GM21447 (cell line): ENCODE data around the gene NFAM1.

ENCODE experiments used
- ATAC-seq: cut with Tn5 transposase; IDR thresholded peaks from one replicate; pipeline ENCODE4 v1.9.1; 2021; ENCODE audit not compliant: unreplicated experiment

NFAM1 gene, protein sequence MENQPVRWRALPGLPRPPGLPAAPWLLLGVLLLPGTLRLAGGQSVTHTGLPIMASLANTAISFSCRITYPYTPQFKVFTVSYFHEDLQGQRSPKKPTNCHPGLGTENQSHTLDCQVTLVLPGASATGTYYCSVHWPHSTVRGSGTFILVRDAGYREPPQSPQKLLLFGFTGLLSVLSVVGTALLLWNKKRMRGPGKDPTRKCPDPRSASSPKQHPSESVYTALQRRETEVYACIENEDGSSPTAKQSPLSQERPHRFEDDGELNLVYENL

GRCh38 chr22:42432020-42432596 is at the start of gene NFAM1:
Gene NFAM1, minus strand, starts transcription at chr22:42432403. Its CDS starts 46 bp downstream, at chr22:42432357.
- ATAC-seq, result no peak

GRCh38 chr22:42475122-42475521 is 42.9 kb upstream of the NFAM1 start:
- ATAC-seq, result no peak

GRCh38 chr22:42473484-42474193 is 41.4 kb upstream of the NFAM1 start:
- ATAC-seq, result no peak

GRCh38 chr22:42472671-42473070 is 40.5 kb upstream of the NFAM1 start:
- ATAC-seq, result no peak

DNA sequence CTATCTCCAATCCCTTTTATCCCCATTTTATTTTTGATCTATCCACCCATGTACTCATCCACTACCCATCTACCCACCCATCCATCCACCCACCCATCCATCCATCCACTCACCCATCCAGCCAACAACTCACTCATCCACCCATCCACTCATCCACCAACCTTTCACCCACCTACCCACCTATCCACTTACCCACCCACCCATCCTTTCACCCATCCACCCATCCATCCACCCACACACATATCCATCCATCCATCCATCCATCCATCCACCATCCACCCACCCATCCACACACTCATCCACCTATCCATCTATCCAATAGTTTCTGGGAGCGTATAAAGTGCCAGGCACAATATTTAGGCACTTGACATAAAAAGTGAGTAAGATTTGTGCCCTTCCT is 39.2 kb upstream of the NFAM1 start:
- no peak for ATAC-seq

DNA sequence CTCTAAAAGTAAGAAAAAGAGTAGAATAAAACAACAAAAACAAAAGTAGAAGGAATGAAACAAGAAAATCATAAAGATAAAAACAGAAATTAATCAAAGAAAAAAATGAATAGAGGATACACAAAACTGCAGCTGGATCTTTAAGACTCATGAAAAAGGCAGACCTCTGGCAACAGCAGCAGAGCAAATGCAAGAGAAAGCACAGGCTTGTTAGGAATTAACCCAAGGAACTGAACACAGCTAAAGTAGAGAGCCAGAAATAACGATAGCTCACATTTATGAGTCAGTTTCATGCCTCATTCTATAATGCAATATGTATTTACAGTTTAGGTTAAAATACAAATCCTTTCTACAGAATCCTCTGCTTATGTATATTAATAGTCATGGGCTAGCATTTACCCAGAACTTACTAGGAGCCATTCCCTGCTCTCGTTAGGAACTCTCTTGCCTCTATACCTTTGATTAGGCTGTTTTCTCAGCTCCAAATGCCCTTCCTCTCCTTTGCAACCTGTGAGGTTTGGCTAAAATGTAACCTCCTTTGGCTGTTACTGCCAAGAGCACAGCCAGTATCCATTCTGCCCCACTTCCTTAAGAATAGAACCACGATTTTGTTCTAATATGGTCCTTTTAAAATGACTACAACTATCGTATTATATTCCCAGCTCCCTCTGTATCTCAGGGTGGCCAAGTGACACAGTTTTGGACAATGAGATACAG is 38.3 kb upstream of the NFAM1 start:
- ATAC-seq, result no peak

DNA sequence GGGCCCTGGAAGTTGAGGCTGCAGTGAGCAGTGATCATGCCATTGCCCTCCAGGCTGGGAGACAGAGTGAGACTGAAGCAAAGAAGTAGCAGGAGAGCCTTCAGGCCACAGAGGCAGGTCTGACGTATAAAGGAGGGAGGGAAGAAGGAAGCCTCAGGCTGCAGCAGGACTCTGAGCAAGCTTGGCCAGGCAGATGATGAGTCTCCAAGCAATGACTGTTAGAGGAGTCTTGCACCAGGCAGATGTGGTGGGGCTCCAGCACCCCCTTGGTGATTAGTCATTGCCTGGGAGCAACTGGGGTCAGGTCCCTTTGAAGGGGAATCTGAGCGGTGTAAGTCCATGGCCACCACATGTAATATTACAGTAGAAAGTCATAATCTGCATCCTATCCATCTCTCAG is 36.6 kb upstream of the NFAM1 start:
- ATAC-seq, result no peak

GRCh38 chr22:42462016-42462415 is 29.8 kb upstream of the NFAM1 start:
- no peak for ATAC-seq

- ATAC-seq, result no peak
Observed at GRCh38 chr22:42461511-42461910, 29.3 kb upstream of the NFAM1 start.

- no peak for ATAC-seq
Observed at GRCh38 chr22:42459287-42460063, 27.3 kb upstream of the NFAM1 start.

DNA sequence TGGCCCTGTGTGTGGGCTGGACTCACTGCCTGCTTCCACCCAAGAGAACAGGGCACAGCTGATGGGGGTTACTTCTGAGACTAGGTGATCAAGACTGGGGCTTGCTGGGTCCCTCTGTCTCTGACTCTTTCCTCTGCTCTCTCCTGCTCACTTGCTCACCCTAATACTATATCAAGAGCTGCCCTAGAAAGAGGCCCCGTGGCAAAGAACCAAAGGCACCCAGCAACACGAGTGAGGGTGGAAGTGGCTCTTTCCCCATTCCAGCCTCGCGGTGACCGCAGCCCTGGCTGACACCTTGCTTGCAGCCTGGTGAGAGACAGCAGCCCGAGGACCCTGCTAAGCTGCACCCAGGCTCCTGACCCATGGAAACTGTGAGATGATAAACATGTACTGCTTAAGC is 20.7 kb upstream of the NFAM1 start:
- ATAC-seq, result no peak

DNA sequence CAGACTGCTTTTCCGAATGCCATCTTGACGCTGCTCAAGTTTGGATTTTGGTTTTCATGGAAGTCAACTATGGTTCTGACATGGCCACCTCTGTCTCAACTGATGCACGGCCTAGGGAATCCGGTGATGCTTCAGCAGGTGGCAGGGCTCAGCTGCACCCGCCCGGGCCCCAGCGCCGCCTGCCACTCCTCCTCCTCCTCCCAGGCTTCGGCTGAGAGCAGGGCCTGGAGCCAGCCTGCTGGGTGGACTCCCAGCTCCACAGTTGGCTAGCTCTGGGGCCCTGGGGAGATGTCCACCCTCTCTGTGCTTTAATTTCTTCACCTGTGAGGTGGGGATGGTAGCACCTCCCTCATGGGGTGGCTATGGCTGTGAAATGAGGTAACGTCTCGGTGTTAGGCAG is 20.3 kb upstream of the NFAM1 start:
- no peak for ATAC-seq

DNA sequence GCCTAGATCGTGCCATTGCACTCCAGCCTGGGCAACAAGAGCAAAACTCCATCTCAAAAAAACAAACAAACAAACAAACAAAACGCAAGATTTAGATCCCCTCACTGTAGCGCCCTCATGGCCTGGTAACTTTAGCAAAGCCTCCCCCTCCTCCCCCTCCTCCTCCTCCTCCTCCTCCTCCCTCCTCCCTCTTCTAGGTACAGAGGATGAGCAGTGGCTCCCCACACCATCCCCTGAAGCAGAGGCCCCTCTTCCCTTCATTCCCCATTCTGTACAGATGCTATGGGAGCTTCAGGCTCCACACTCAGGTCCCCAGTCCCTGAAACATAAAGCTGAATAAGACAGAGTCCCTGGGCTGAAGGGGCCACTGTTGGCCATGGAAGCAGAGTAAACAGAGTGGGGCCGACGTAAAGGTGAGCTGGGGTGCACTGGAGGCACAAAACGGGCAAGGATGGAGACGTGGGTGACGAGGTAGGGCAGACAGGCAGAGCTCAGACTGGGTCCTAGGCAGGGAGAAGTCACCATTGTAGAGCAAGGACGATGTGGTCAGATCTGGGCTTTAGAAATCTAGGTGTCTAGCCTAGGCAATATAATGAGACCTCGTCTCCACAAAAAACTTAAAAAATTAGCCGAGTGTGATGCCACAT is 19.4 kb upstream of the NFAM1 start:
- no peak for ATAC-seq

DNA sequence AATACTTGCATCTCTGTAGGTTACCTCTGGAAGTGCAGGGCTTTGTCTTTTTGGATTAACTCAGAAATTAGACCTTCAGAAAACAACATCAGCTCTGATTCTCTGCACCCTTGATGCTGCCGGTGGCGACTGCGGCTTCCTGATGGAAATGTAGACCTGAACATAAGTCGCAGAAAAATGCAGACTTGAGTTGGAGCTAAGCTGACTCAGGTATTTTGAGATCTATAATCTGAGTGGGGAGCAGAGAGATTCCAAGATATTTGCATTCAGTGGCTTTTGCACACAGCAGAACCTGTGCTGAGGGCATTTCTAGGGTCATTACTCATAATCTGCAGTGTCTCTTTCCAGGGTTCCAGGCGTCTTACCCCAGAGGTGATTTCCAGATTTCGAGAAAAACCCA is 18.7 kb upstream of the NFAM1 start:
- no peak for ATAC-seq

DNA sequence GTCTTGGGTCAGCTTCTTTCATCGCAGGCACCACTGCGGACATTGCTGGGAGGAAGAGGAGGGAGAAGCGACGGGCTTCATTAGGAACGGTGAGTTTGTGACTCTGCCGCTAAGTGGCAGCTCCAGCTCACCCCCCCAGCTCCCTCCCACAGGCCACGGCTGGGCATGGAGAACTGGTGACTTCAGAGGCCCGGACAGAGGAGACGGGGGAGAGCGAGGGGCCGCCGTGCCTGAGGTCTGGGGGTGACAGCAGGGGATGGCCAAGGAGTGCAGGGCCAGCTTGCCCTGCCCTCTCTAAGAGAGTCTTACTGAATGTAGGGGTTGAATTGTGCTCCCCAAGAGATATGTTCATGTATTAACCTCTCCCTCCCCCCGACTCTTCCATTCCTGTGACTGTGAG is 13.9 kb upstream of the NFAM1 start:
- ATAC-seq, result no peak

DNA sequence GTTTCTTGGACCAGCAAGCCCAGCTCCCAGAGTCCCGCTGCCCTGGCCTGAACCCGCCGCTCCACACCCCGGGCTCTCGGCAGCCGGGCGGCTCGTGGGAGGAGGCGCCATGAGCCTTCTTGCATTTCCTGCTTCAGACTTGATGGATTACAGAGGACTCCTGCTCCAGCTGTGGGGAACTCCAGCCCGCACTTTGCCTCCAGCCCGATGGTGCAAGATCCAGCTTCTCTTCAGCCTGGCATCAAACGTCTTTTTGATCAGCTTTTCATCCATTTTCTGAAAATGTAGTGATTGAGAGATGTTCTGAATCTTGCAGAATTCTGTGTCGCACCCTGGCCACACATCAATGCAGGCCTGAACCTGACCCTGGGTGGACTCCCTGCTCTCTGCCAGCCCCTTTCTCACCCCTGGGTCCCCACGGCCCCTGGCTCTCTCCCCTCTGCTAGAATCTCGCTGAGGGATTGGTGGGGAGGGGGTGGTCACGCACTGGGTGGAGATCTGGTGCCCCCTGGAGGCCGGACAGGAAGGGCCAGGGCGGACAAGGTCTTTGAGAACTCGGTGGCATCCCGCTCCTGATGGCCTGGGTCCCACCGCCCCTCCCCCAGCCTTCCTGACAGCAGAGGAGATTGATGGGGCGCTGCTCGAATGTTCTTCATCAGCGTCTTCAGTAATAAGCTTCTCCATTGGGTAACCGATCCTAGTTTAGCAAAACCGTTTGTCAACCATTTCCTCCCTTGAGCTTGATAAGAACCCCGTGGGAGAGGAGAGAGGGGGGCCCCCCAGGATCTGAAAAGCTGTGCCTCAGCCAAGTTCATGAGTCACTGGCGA is 12.1 kb upstream of the NFAM1 start:
- ATAC-seq, result no peak

DNA sequence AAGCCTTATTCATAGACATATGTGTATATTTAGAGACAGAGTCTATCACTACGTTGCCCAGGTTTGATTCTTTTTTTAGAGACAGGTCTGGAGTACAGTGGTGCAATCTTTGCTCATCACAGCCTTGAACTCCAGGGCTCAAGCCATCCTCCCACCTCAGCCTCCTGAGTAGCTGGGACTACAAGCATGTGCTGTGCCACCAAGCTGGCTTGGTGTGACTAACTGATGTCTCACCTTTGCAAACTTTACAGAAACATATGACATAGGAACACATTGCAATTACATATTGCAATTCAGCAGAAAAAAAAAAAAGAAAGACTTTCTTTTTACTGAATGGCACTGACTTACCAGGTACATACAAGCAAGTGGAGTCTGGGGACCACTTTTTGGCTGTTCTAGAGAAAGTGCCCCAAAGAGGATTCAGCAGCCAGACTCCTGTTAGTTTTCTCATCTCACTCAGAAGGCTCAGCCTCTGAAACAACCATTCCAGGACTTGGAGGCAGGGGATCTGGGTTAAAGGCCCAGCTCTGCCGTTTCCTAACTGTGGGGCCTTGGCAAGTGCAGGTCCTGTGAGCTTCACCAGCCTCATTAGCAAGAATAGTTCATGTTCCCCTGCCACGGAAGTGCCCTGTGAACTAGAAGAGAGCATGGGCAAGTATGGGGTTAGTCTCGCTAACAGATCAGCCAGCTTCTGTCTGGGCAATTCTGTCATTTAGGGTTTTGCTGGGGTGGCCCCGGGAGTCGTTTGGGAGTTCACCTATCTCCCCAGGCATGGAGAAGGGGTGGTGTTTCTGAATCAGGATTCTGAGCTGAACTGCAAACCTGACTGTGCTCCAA is 11.3 kb upstream of the NFAM1 start:
- ATAC-seq, result no peak

DNA sequence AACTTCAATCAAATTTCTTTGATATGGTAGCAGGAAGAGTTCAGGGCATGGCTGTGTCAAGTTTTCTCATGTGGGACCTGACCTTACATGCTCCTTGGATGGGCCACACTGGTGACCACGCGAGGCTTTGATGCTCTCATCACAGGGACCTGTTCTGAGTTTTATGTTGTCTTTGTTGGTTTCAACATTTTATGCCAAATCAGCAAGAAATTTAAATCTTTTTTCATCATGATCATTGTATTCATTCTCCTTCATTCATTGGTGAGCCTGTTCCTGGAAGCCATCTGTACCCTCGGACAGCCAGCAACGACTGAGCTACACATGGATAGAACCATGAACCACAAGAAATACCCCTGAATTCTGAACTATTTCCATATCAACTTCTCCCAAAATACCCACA is 10.5 kb upstream of the NFAM1 start:
- no peak for ATAC-seq

- ATAC-seq, result no peak
Observed at GRCh38 chr22:42440728-42441127, 8.5 kb upstream of the NFAM1 start.
